ENCODE data around the gene EPHA7. TPM values are rescaled to one million over a fixed set of nuclear protein-coding genes. Genes with fewer than 3 reads are reported as not detected.

EPHA7 gene
- total and polyA plus RNA-seq, 2 of the 4 experiments (the other 2 are of a cell fraction) = not detected

DNA sequence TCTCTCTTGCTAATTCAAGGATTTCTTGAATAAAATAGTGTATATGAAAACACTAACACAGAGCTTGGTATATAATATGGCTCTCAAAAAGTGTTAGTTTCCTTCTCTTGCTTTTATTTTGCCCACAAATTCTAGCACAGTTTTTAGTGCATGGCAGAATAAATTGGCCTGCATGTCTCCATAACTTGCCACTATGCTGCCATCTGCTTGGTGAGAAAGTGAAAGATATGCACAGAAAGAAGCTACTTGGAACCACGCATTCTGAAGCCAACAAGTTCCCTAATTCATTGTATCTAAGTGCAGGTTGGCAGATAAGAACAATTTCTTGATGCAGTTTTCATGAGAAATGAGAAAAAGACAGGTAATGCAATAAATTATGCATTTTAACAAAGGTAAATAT, 101.2 kb downstream of the EPHA7 start:
- BruUV-seq (replicated peaks) = no TSS peak
- Histone ChIP-seq H2AK5ac (ENCODE audit: low read depth, low read length) (no peak overlapping the region), H2AFZ (replicated peaks; ENCODE audit: low read length, poor library complexity) (no peak overlapping the region), H3K18ac (ENCODE audit: low read depth, low read length) (no peak overlapping the region), H3K79me1 (ENCODE audit: low read depth in 1 of 2, low read length in 2 of 2) (no peaks in the 10 kb centered on the region), H2BK15ac (ENCODE audit: low read depth, low read length) (no peak overlapping the region), H3K9me3 (ENCODE audit: control insufficient read depth, insufficient read depth, low read length) (no peaks in the 10 kb centered on the region), H3K9me1 (ENCODE audit: insufficient read depth, low read length) (no peaks in the 10 kb centered on the region), H4K8ac (ENCODE audit: low read depth in 2 of 2, low read length in 2 of 2) (no peak overlapping the region), H3K23ac (ENCODE audit: low read depth, low read length) (no peak overlapping the region), H3K9ac (ENCODE audit: low read depth, low read length) (no peak overlapping the region), H2BK5ac (ENCODE audit: low read depth, low read length, poor library complexity, severe bottlenecking) (no peak overlapping the region), H3K27me3 (ENCODE audit: control insufficient read depth, insufficient read depth, low read length) (no peaks in the 10 kb centered on the region), H3K56ac (ENCODE audit: extremely low read depth, insufficient read depth, low read length) (no peak overlapping the region), H3K4me3 (ENCODE audit: insufficient read depth, low read depth, low read length) (no peak overlapping the region), H3K27ac (ENCODE audit: insufficient read depth, low read length) (no peak overlapping the region), H3K4me2 (ENCODE audit: low read depth, low read length) (no peak overlapping the region), H4K5ac (ENCODE audit: low read depth, low read length) (no peak overlapping the region), H2AK9ac (replicated peaks; ENCODE audit: low read depth, low read length, poor library complexity) (no peak overlapping the region), H3K4me1 (ENCODE audit: control insufficient read depth, insufficient read depth, low read length) (no peaks in the 10 kb centered on the region), H3K14ac (replicated peaks; ENCODE audit: low read depth, low read length) (no peak overlapping the region), H3K4ac (ENCODE audit: low read depth, low read length) (no peak overlapping the region), H2BK120ac (ENCODE audit: low read depth, low read length) (no peak overlapping the region), H4K20me1 (ENCODE audit: insufficient read depth, low read length) (no peaks in the 10 kb centered on the region), H4K91ac (ENCODE audit: insufficient read depth, low read depth, low read length) (no peak overlapping the region), H3K36me3 (ENCODE audit: control insufficient read depth, insufficient read depth, low read length) (no peaks in the 10 kb centered on the region), H2BK20ac (ENCODE audit: low read depth, low read length) (no peak overlapping the region)
- in situ Hi-C loops (cut with MboI; ENCODE audit: low sequenced_read_pairs) (no loop called here), intact Hi-C loops (cut with micrococcal nuclease) (no loop called here), dilution Hi-C loops (cut with HindIII; ENCODE audit: low sequenced_read_pairs, unreplicated experiment) (no loop called here)
- POLR2A ChIA-PET (ENCODE audit: unreplicated experiment) = no interaction called here
- no peak for DNase-seq
- no CpG with 5 or more reads among the region's 1 CpG for WGBS, 2 experiments (ENCODE audit: extremely low coverage in 2 of 2, insufficient read length in 1 of 2)
- CTCF ChIA-PET = no interaction called here
- no peak for ATAC-seq (ENCODE audit: low read depth)
- TF ChIP-seq MAFK (IDR thresholded peaks at IDR 0.05; ENCODE audit: low read depth, low read length) (no peak), NFE2L2 (IDR thresholded peaks at IDR 0.05; ENCODE audit: low read depth, low read length) (no peak), SMC3 (IDR thresholded peaks at IDR 0.05; ENCODE audit: low read depth, low read length) (no peak), RAD21 (IDR thresholded peaks at IDR 0.05; ENCODE audit: low read length) (no peak), CEBPB (IDR thresholded peaks at IDR 0.05; ENCODE audit: low read depth, low read length) (no peak), CHD1 (IDR thresholded peaks at IDR 0.05; ENCODE audit: low read depth, low read length) (no peak), MXI1 (IDR thresholded peaks at IDR 0.05; ENCODE audit: borderline replicate concordance, low read depth, low read length) (no peak), POLR2A (IDR thresholded peaks at IDR 0.05; ENCODE audit: low read depth, low read length) (no peak), RFX5 (IDR thresholded peaks at IDR 0.05; ENCODE audit: low read depth, low read length) (no peak), MAZ (IDR thresholded peaks at IDR 0.05; ENCODE audit: borderline replicate concordance, low read depth, low read length) (no peak), RCOR1 (IDR thresholded peaks at IDR 0.05; ENCODE audit: insufficient replicate concordance, low read length) (no peak), BHLHE40 (IDR thresholded peaks at IDR 0.05; ENCODE audit: low read depth, low read length) (no peak), FOS (IDR thresholded peaks at IDR 0.05; ENCODE audit: low read depth, low read length) (no peak)
- TF ChIP-seq, protein P1, sequence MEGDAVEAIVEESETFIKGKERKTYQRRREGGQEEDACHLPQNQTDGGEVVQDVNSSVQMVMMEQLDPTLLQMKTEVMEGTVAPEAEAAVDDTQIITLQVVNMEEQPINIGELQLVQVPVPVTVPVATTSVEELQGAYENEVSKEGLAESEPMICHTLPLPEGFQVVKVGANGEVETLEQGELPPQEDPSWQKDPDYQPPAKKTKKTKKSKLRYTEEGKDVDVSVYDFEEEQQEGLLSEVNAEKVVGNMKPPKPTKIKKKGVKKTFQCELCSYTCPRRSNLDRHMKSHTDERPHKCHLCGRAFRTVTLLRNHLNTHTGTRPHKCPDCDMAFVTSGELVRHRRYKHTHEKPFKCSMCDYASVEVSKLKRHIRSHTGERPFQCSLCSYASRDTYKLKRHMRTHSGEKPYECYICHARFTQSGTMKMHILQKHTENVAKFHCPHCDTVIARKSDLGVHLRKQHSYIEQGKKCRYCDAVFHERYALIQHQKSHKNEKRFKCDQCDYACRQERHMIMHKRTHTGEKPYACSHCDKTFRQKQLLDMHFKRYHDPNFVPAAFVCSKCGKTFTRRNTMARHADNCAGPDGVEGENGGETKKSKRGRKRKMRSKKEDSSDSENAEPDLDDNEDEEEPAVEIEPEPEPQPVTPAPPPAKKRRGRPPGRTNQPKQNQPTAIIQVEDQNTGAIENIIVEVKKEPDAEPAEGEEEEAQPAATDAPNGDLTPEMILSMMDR (conservative IDR thresholded peaks at IDR 0.05; ENCODE audit: low read depth, low read length) = no peak
- TF ChIP-seq, protein P2, sequence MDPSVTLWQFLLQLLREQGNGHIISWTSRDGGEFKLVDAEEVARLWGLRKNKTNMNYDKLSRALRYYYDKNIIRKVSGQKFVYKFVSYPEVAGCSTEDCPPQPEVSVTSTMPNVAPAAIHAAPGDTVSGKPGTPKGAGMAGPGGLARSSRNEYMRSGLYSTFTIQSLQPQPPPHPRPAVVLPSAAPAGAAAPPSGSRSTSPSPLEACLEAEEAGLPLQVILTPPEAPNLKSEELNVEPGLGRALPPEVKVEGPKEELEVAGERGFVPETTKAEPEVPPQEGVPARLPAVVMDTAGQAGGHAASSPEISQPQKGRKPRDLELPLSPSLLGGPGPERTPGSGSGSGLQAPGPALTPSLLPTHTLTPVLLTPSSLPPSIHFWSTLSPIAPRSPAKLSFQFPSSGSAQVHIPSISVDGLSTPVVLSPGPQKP (IDR thresholded peaks at IDR 0.05; ENCODE audit: borderline replicate concordance, low read depth, low read length) = no peak
- TF ChIP-seq, protein P3, sequence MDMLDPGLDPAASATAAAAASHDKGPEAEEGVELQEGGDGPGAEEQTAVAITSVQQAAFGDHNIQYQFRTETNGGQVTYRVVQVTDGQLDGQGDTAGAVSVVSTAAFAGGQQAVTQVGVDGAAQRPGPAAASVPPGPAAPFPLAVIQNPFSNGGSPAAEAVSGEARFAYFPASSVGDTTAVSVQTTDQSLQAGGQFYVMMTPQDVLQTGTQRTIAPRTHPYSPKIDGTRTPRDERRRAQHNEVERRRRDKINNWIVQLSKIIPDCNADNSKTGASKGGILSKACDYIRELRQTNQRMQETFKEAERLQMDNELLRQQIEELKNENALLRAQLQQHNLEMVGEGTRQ (IDR thresholded peaks at IDR 0.05; ENCODE audit: low read depth, low read length) = no peak
